Measurements from ENCODE around the gene NEGR1. TPM values are rescaled to one million over a fixed set of nuclear protein-coding genes. Genes with fewer than 3 reads are reported as not detected.

Gene NEGR1
- total and polyA plus RNA-seq, 7 donors = 0.69 to 69.2 (median 42.5) TPM

GRCh38 chr1:71413441-71414175, 868.7 kb downstream of the NEGR1 start:
- Histone ChIP-seq H3K36me3 (no peaks in the 10 kb centered on the region), H3K27me3 (no peaks in the 10 kb centered on the region), H3K9me3 (no peaks in the 10 kb centered on the region), H3K27ac (no peak overlapping the region), H3K4me3 (no peak overlapping the region), H3K4me1 (peaks cover 0 to 6% (median 0%) of the 10 kb centered on the region in 4 donors)
- intact Hi-C loops (cut with DNase I) = no loop called here
- DNase-seq = no peak
- 68% methylated on average over 3 of the region's 3 CpGs for WGBS, 2 donors
- TF ChIP-seq CTCF (IDR thresholded peaks at IDR 0.05) (no peak), EP300 (IDR thresholded peaks at IDR 0.05) (no peak), POLR2A (IDR thresholded peaks at IDR 0.05) (no peak), POLR2AphosphoS5 (IDR thresholded peaks at IDR 0.05) (no peak)

DNA sequence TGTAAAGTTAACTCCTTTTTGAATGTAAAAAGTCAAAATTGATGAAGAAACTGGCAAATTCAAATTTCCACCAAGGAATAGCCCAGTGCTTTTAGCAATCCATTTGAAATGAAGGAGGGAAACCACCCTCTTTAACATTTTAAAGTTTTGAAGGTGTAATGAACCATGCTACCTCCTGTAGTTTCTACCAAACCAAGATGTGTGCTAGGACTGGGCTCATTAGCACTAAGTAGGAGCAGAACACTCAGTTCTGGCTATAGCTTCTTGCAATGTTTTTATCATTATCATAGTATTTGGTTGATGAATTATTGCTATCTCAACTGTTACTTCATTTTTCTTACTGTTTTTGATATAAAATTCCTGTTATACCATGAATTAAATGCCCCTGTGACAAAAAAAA, 882.3 kb downstream of the NEGR1 start:
- DNase-seq = no peak
- no peaks in the 10 kb centered on the region for H3K36me3 ChIP-seq
- TF ChIP-seq POLR2A (IDR thresholded peaks at IDR 0.05) (no peak), EP300 (IDR thresholded peaks at IDR 0.05) (no peak), POLR2AphosphoS5 (IDR thresholded peaks at IDR 0.05) (no peak), CTCF (IDR thresholded peaks at IDR 0.05) (no peak)
- no peak overlapping the region for H3K27ac ChIP-seq
- no peaks in the 10 kb centered on the region for H3K9me3 ChIP-seq
- no peaks in the 10 kb centered on the region for H3K27me3 ChIP-seq
- H3K4me3 ChIP-seq = no peak overlapping the region
- no peaks in the 10 kb centered on the region for H3K4me1 ChIP-seq
- intact Hi-C loops (cut with DNase I) = no loop called here

DNA sequence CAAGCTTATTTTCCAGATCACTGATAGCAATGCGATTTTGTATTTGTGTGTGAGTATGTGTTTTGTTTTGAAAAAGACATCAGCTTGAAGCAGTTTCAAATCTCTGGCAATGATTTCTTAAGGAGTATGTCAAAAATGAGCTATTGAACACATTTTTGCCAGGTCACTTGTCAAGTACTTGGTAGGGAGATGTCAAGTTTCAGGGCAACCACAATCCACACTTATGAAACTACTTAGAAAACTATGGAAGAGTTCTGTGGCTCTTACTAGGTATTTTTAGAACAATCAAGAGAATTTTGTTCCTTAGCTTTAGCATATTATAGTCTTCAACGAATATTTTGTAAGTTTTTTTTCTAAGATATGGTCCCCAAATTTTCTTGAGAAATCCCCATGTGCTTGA, 882.7 kb downstream of the NEGR1 start:
- no peaks in the 10 kb centered on the region for H3K36me3 ChIP-seq
- no peak overlapping the region for H3K4me3 ChIP-seq
- WGBS, 2 donors = 67 to 76% methylated on average over 2 of the region's 2 CpGs
- no peak for TF ChIP-seq POLR2AphosphoS5 (IDR thresholded peaks at IDR 0.05)
- TF ChIP-seq EP300 (IDR thresholded peaks at IDR 0.05) = no peak
- no peak for TF ChIP-seq CTCF (IDR thresholded peaks at IDR 0.05)
- TF ChIP-seq POLR2A (IDR thresholded peaks at IDR 0.05) = no peak
- H3K27ac ChIP-seq = no peak overlapping the region
- intact Hi-C loops (cut with DNase I) = no loop called here
- DNase-seq = no peak
- no peaks in the 10 kb centered on the region for H3K27me3 ChIP-seq
- no peaks in the 10 kb centered on the region for H3K9me3 ChIP-seq
- no peaks in the 10 kb centered on the region for H3K4me1 ChIP-seq

DNA sequence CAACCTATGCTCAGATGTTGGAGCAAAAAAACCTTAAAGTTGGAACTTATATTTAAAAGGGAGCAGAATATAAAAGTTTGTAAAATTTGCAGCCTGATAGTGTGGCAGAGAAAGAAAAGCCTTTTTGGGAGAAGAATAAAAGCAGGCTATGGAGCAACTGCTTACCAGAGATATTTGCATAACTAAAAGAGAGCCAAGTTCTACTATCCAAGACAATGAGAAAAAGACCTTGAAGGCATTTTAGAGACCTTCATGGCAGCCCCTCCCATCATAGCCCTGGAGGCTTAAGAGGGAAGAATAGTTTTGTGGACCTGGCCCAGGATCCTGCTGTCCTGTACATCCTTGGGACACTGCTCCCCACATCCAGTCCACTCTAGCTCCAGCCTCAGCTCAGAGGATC, 889.0 kb downstream of the NEGR1 start:
- Histone ChIP-seq H3K36me3 (no peaks in the 10 kb centered on the region), H3K9me3 (peaks cover 0 to 2% (median 0%) of the 10 kb centered on the region in 4 donors), H3K27me3 (no peaks in the 10 kb centered on the region), H3K27ac (no peak overlapping the region), H3K4me1 (no peaks in the 10 kb centered on the region), H3K4me3 (no peak overlapping the region)
- no peak for DNase-seq
- intact Hi-C loops (cut with DNase I) = no loop called here
- no peak for TF ChIP-seq EP300 (IDR thresholded peaks at IDR 0.05)
- no peak for TF ChIP-seq CTCF (IDR thresholded peaks at IDR 0.05)
- TF ChIP-seq POLR2A (IDR thresholded peaks at IDR 0.05) = no peak
- TF ChIP-seq POLR2AphosphoS5 (IDR thresholded peaks at IDR 0.05) = no peak

GRCh38 chr1:71390518-71390917, 891.8 kb downstream of the NEGR1 start:
- no peak for DNase-seq
- Histone ChIP-seq H3K27ac (no peak overlapping the region), H3K36me3 (no peaks in the 10 kb centered on the region), H3K4me3 (no peak overlapping the region), H3K4me1 (no peaks in the 10 kb centered on the region), H3K27me3 (no peaks in the 10 kb centered on the region), H3K9me3 (peaks cover 0 to 2% (median 0%) of the 10 kb centered on the region in 4 donors)
- TF ChIP-seq CTCF (IDR thresholded peaks at IDR 0.05) (no peak), EP300 (IDR thresholded peaks at IDR 0.05) (no peak), POLR2AphosphoS5 (IDR thresholded peaks at IDR 0.05) (no peak), POLR2A (IDR thresholded peaks at IDR 0.05) (no peak)
- intact Hi-C loops (cut with DNase I) = no loop called here
- 46 to 80% methylated on average over 2 of the region's 2 CpGs for WGBS, 2 donors
